HEK293 (cell line): ENCODE measurements around the gene NXPH1.

Experiments
- CTCF ChIA-PET: fragments of 350-600 bp; formaldehyde crosslinking; extraction: SDS; loops from one replicate; lab custom pipeline; 2021; ENCODE audit warnings: antibody characterized with exemption; lab: Yijun Ruan, JAX
- POLR2A ChIA-PET: fragments of 300-600 bp; formaldehyde crosslinking; extraction: SDS; loops from one replicate; lab custom pipeline; 2020; ENCODE audit warnings: antibody characterized with exemption, inconsistent platforms; lab: Yijun Ruan, JAX
- H3K27ac ChIP-seq: fragments of 200-500 bp; sonication (Bioruptor generic); 2 replicates; pipeline ENCODE4 v1.5.1; 2014; ENCODE audit warnings: low read depth, low read length, control low read depth, inconsistent platforms; ENCODE audit errors: extremely low read depth
- H3K36me3 ChIP-seq, 2 experiments: fragments of 200-500 bp in 1 of 2; sonication (Bioruptor generic) in 1 of 2; 1 replicate in 1 of 2; 2 replicates in 1 of 2; pipeline ENCODE4 v1.5.1; 2014 to 2017; ENCODE audit warnings: inconsistent platforms in 2 of 2, low read length in 2 of 2; ENCODE audit not compliant: control insufficient read depth in 2 of 2, insufficient read depth in 1 of 2
- H3K4me1 ChIP-seq: fragments of 200-500 bp; sonication (Bioruptor generic); 2 replicates; pipeline ENCODE4 v1.5.1; 2014; ENCODE audit warnings: mild to moderate bottlenecking, low read length, inconsistent platforms; ENCODE audit not compliant: control insufficient read depth, insufficient read depth
- H3K4me3 ChIP-seq: 2 replicates; pipeline ENCODE4 v1.5.1; 2011; ENCODE audit warnings: low read depth, mild to moderate bottlenecking, control low read depth, low read length, moderate library complexity
- H3K9me3 ChIP-seq: fragments of 200-500 bp; sonication (Bioruptor generic); 2 replicates; pipeline ENCODE4 v1.5.1; 2014; ENCODE audit warnings: low read depth, low read length, inconsistent platforms; ENCODE audit not compliant: control insufficient read depth, insufficient read depth
- AEBP2 ChIP-seq: fragments of 450-650 bp; formaldehyde crosslinking; IDR thresholded peaks from 2 replicates; pipeline ENCODE4 v1.5.1; 2016; ENCODE audit warnings: missing biosample characterization, missing genetic modification characterization, borderline replicate concordance
- BCL6B ChIP-seq: fragments of 450-650 bp; formaldehyde crosslinking; IDR thresholded peaks from 2 replicates; pipeline ENCODE4 v1.5.1; 2017; ENCODE audit warnings: missing biosample characterization, missing genetic modification characterization
- FEZF1 ChIP-seq: fragments of 450-650 bp; formaldehyde crosslinking; IDR thresholded peaks from 2 replicates; pipeline ENCODE4 v1.5.1; 2016; ENCODE audit warnings: missing biosample characterization, missing genetic modification characterization
- MZF1 ChIP-seq: fragments of 450-650 bp; formaldehyde crosslinking; IDR thresholded peaks from 2 replicates; pipeline ENCODE4 v1.5.1; 2017; ENCODE audit warnings: missing biosample characterization, missing genetic modification characterization, borderline replicate concordance
- OSR2 ChIP-seq: fragments of 450-650 bp; formaldehyde crosslinking; IDR thresholded peaks from 2 replicates; pipeline ENCODE4 v1.5.1; 2016; ENCODE audit warnings: missing biosample characterization, missing genetic modification characterization
- SCRT2 ChIP-seq: fragments of 450-650 bp; formaldehyde crosslinking; IDR thresholded peaks from 2 replicates; pipeline ENCODE4 v1.5.1; 2016; ENCODE audit warnings: missing biosample characterization, missing genetic modification characterization
- SP3 ChIP-seq: fragments of 450-650 bp; formaldehyde crosslinking; IDR thresholded peaks from 2 replicates; pipeline ENCODE4 v1.5.1; 2016; ENCODE audit warnings: missing biosample characterization, missing genetic modification characterization
- SP7 ChIP-seq: fragments of 450-650 bp; formaldehyde crosslinking; IDR thresholded peaks from 2 replicates; pipeline ENCODE4 v1.5.1; 2016; ENCODE audit warnings: missing biosample characterization, missing genetic modification characterization
- ZBTB48 ChIP-seq: fragments of 450-650 bp; formaldehyde crosslinking; IDR thresholded peaks from 2 replicates; pipeline ENCODE4 v1.5.1; 2016; ENCODE audit warnings: missing biosample characterization, missing genetic modification characterization
- ZBTB49 ChIP-seq: fragments of 450-650 bp; formaldehyde crosslinking; IDR thresholded peaks from 2 replicates; pipeline ENCODE4 v1.5.1; 2016; ENCODE audit warnings: missing biosample characterization, missing genetic modification characterization, low read depth
- ZBTB7A ChIP-seq: fragments of 450-650 bp; formaldehyde crosslinking; IDR thresholded peaks from 2 replicates; pipeline ENCODE4 v1.5.1; 2016; ENCODE audit warnings: low read depth, missing biosample characterization, missing genetic modification characterization
- ZFHX2 ChIP-seq: fragments of 450-650 bp; formaldehyde crosslinking; conservative IDR thresholded peaks from 2 replicates; pipeline ENCODE4 v1.5.1; 2016; ENCODE audit warnings: missing biosample characterization, missing genetic modification characterization
- ZFP41 ChIP-seq: fragments of 450-650 bp; formaldehyde crosslinking; IDR thresholded peaks from 2 replicates; pipeline ENCODE4 v1.5.1; 2016; ENCODE audit warnings: missing biosample characterization, missing genetic modification characterization, borderline replicate concordance
- ZNF169 ChIP-seq: fragments of 450-650 bp; formaldehyde crosslinking; IDR thresholded peaks from 2 replicates; pipeline ENCODE4 v1.5.1; 2016; ENCODE audit warnings: missing biosample characterization, missing genetic modification characterization
- ZNF350 ChIP-seq: fragments of 450-650 bp; formaldehyde crosslinking; IDR thresholded peaks from 2 replicates; pipeline ENCODE4 v1.5.0; 2017; ENCODE audit warnings: missing biosample characterization, mild to moderate bottlenecking, missing genetic modification characterization
- ZNF37A ChIP-seq: fragments of 450-650 bp; IDR thresholded peaks from 2 replicates; pipeline ENCODE4 v1.5.1; 2018; ENCODE audit warnings: missing biosample characterization, missing genetic modification characterization
- ZNF394 ChIP-seq: fragments of 450-650 bp; formaldehyde crosslinking; IDR thresholded peaks from 2 replicates; pipeline ENCODE4 v1.5.1; 2016; ENCODE audit warnings: missing biosample characterization, missing genetic modification characterization, mild to moderate bottlenecking, moderate library complexity, borderline replicate concordance
- ZNF501 ChIP-seq: fragments of 450-650 bp; formaldehyde crosslinking; IDR thresholded peaks from 2 replicates; pipeline ENCODE4 v1.5.1; 2016; ENCODE audit warnings: missing biosample characterization, missing genetic modification characterization
- ZNF555 ChIP-seq: fragments of 450-650 bp; formaldehyde crosslinking; conservative IDR thresholded peaks from 2 replicates; pipeline ENCODE4 v1.5.1; 2017; ENCODE audit warnings: missing biosample characterization, mild to moderate bottlenecking, missing genetic modification characterization, inconsistent platforms
- ZNF558 ChIP-seq: fragments of 450-650 bp; formaldehyde crosslinking; IDR thresholded peaks from 2 replicates; pipeline ENCODE4 v1.5.1; 2016; ENCODE audit warnings: missing biosample characterization, missing genetic modification characterization
- ZNF580 ChIP-seq: fragments of 450-650 bp; formaldehyde crosslinking; IDR thresholded peaks from 2 replicates; pipeline ENCODE4 v1.5.1; 2016; ENCODE audit warnings: missing biosample characterization, missing genetic modification characterization
- ZNF654 ChIP-seq: fragments of 450-650 bp; formaldehyde crosslinking; IDR thresholded peaks from 2 replicates; pipeline ENCODE4 v1.5.1; 2016; ENCODE audit warnings: low read depth, missing biosample characterization, missing genetic modification characterization
- ZNF704 ChIP-seq: fragments of 450-650 bp; formaldehyde crosslinking; IDR thresholded peaks from 2 replicates; pipeline ENCODE4 v1.5.1; 2016; ENCODE audit warnings: missing biosample characterization, missing genetic modification characterization
- ZNF768 ChIP-seq: fragments of 450-650 bp; formaldehyde crosslinking; IDR thresholded peaks from 2 replicates; pipeline ENCODE4 v1.5.1; 2018; ENCODE audit warnings: missing biosample characterization, mild to moderate bottlenecking, missing genetic modification characterization
- ZSCAN23 ChIP-seq: fragments of 450-650 bp; formaldehyde crosslinking; IDR thresholded peaks from 2 replicates; pipeline ENCODE4 v1.5.1; 2016; ENCODE audit warnings: missing biosample characterization, missing genetic modification characterization
- ZXDB ChIP-seq: fragments of 450-650 bp; formaldehyde crosslinking; IDR thresholded peaks from 2 replicates; pipeline ENCODE4 v1.5.1; 2016; ENCODE audit warnings: missing biosample characterization, missing genetic modification characterization
- TF ChIP-seq, protein P1 (sequence below): fragments of 450-650 bp; formaldehyde crosslinking; IDR thresholded peaks from 2 replicates; pipeline ENCODE4 v1.5.1; 2017; ENCODE audit warnings: missing biosample characterization, missing genetic modification characterization
- TF ChIP-seq, protein P2 (sequence below): fragments of 450-650 bp; formaldehyde crosslinking; IDR thresholded peaks from 2 replicates; pipeline ENCODE4 v1.5.1; 2016; ENCODE audit warnings: missing biosample characterization, missing genetic modification characterization

The NXPH1 gene

GRCh38 chr7:8762803-8763202 is 329.4 kb downstream of the NXPH1 start:
- H3K4me3 ChIP-seq = no peak overlapping the region
- H3K36me3 ChIP-seq = no peaks in the 10 kb centered on the region
- no peaks in the 10 kb centered on the region for H3K9me3 ChIP-seq
- ChIA-PET CTCF (interaction anchor here (1.0 kb wide), 1 partner anchor 39 kb away, joined by 4 read pairs; no protein-coding TSS in a partner anchor), POLR2A (no interaction called here)
- TF ChIP-seq MZF1 (tag by site-specific recombination) (no peak), BCL6B (no peak), ZNF555 (tag by site-specific recombination) (no peak), ZNF501 (tag by site-specific recombination) (no peak), ZNF394 (tag by site-specific recombination) (no peak), ZBTB49 (tag by site-specific recombination) (no peak), ZFHX2 (tag by site-specific recombination) (no peak), ZBTB48 (tag by site-specific recombination) (no peak), ZXDB (tag by site-specific recombination) (no peak), ZNF704 (tag by site-specific recombination) (no peak), ZBTB7A (tag by site-specific recombination) (no peak), ZNF558 (tag by site-specific recombination) (no peak), SP3 (tag by site-specific recombination) (no peak), FEZF1 (tag by site-specific recombination) (no peak), ZNF350 (tag by site-specific recombination) (no peak), ZFP41 (tag by site-specific recombination) (no peak), ZNF654 (no peak)
- TF ChIP-seq, protein P1, sequence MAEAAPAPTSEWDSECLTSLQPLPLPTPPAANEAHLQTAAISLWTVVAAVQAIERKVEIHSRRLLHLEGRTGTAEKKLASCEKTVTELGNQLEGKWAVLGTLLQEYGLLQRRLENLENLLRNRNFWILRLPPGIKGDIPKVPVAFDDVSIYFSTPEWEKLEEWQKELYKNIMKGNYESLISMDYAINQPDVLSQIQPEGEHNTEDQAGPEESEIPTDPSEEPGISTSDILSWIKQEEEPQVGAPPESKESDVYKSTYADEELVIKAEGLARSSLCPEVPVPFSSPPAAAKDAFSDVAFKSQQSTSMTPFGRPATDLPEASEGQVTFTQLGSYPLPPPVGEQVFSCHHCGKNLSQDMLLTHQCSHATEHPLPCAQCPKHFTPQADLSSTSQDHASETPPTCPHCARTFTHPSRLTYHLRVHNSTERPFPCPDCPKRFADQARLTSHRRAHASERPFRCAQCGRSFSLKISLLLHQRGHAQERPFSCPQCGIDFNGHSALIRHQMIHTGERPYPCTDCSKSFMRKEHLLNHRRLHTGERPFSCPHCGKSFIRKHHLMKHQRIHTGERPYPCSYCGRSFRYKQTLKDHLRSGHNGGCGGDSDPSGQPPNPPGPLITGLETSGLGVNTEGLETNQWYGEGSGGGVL (tag by site-specific recombination) = no peak
- H3K4me1 ChIP-seq = no peaks in the 10 kb centered on the region
- no peak overlapping the region for H3K27ac ChIP-seq

DNA sequence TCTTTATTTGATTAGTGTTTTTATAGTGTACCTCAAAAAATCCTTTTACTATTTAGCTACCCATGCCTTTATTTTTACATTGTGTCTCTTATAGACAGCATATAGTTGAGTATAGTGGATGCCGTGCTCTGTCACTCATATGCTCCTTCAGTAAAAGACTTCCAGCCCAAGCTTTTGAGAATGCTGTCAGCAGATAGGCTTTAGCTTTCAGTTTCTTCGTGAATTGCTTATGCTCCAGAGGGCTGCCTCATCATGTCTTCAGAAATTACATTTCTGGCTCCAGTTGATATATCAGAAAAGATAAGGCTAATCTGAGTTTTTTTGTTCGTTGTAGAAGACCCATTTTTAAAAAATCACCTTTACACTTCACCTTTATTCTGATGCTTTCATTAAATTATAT is 332.0 kb downstream of the NXPH1 start:
- Histone ChIP-seq H3K9me3 (no peaks in the 10 kb centered on the region), H3K4me1 (no peaks in the 10 kb centered on the region), H3K27ac (no peak overlapping the region), H3K36me3 (no peaks in the 10 kb centered on the region), H3K4me3 (no peak overlapping the region)
- ChIA-PET CTCF (no interaction called here), POLR2A (no interaction called here)
- TF ChIP-seq ZNF37A (tag by site-specific recombination) (no peak), ZSCAN23 (tag by site-specific recombination) (no peak), OSR2 (tag by site-specific recombination) (no peak), AEBP2 (tag by site-specific recombination) (no peak), SCRT2 (tag by site-specific recombination) (no peak), ZNF768 (no peak), ZNF580 (tag by site-specific recombination) (no peak), SP7 (no peak), ZNF169 (no peak)
- TF ChIP-seq, protein P2, sequence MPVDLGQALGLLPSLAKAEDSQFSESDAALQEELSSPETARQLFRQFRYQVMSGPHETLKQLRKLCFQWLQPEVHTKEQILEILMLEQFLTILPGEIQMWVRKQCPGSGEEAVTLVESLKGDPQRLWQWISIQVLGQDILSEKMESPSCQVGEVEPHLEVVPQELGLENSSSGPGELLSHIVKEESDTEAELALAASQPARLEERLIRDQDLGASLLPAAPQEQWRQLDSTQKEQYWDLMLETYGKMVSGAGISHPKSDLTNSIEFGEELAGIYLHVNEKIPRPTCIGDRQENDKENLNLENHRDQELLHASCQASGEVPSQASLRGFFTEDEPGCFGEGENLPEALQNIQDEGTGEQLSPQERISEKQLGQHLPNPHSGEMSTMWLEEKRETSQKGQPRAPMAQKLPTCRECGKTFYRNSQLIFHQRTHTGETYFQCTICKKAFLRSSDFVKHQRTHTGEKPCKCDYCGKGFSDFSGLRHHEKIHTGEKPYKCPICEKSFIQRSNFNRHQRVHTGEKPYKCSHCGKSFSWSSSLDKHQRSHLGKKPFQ (tag by site-specific recombination) = no peak
